OCI-M2 (cell line): ENCODE results near the gene ZHX3.
"Not testable (repeated sequence)": the region's sequence is repeated elsewhere in the genome, so short reads cannot be mapped to it uniquely, and the experiment has no call there.

Experiments used
- DNase-seq: peaks from one replicate; lab custom pipeline; 2025; ENCODE audit not compliant: unreplicated experiment; lab: John Stamatoyannopoulos, UW

ZHX3 gene

DNA sequence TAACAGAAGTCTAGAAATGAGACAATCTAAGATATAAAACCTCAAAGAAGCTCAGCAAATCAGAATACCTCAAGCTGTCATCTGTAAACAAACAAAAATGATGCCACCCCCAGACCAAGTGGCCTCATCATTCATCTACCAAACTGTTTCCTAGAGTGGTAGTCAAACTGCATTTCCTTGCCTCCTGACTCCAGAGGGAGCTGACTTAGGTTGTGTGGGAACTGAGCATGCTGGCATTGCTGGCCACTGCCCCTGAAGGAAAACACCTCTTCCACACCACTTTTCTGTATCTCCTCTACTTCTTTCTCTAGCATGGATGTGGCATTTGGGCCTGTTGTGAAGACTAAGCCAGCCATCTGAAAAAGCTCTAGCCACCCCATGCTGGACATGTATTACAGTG, 56.3 kb downstream of the ZHX3 start:
- DNase-seq, result no peak

DNA sequence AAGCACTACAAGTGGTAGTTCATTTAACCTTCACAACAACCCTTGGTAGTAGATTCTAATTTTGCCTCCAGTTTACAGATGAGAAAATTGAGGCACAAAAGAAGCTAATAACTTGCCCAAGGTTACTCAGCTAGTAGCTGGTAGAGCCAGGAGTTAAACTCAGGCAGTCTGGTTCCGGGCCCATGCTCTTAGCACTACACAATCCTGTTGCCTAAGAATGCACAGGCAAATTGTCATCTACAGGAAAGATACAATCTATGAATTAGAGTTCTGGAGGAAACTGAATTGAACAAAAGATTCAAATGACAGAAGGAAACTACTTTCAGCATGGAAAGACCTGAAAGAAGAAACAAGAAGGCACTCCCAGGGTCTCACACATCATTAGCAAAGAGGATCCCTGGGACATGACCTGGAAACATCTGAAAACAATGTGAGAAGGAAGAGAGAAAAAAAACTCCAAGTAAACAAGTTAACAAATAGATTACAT, 56.8 kb downstream of the ZHX3 start:
- no peak for DNase-seq

DNA sequence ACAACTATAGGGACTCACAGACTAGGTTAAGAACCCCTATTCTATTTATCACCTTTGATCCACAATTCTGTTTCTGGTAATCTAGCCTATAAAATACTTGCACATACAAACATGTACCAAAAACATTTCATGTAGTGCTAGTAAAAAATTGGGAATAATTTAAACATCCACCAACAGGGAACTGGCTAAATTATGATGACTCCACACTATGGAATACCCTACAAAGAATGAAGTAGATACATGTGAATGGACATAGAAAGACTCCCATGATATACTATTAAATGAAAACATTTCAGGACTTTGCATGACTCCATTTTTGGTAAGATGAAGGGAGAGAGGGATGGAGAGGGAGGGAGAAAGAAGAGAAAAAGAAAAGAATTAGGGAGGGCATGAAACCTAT, 58.2 kb downstream of the ZHX3 start:
- DNase-seq, result no peak

GRCh38 chr20:41258474-41258873, 59.1 kb downstream of the ZHX3 start:
- no peak for DNase-seq

DNA sequence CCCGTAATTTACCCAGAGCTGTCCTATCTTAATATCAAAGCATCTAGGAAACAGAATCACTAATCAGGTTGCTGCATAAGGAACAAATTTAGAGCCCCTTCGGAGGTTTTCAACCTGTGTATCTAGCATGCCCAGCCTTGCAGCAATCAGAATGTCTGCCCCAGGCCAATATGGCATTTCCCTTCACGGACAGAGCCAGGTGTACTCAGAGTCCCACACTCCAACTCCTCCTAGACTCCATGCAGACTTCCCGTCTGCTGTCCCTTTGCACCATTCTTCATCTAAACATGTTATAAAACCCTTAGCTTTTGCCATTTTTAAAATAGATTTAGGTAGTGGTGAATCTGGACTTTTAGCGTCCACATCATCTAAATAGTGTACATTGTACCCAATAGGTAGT, 61.0 kb downstream of the ZHX3 start:
- no peak for DNase-seq

GRCh38 chr20:41255655-41256054, 61.9 kb downstream of the ZHX3 start:
- no peak for DNase-seq

- DNase-seq, result no peak
These were observed 67.9 kb downstream of the ZHX3 start for GRCh38 chr20:41249411-41250281.

DNA sequence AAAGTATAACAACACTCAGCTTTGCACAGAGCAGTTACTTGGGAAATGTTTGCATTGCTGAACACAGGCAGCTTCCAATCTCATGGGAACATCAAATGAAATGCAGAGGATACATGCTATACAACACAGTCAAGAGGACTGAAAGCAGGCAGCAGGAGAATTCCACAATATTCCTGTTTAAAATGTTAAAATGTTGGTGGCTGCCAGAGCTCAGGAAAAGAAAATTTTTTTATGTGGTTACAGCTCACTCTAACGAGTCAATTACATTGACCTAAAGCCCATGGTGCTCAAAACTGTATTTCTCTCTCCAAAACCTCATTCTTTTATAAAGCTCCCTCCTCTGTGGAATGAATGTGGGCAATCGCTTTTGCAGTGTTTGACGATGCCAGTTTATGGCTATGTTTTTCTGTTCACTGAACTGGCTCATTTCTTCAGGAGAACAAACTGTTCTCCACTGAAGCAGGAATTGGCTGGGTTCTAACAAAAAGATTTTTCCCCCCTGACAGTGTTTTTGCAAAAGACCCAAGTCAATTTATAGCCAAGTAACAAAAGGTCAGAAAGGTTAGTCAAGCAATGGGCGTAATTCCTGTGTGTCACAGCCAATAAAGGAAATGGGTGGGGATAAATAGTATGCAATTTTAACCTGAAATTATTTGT, 69.0 kb downstream of the ZHX3 start:
- no peak for DNase-seq

GRCh38 chr20:41247523-41248367, 69.8 kb downstream of the ZHX3 start:
- DNase-seq, result no peak

DNA sequence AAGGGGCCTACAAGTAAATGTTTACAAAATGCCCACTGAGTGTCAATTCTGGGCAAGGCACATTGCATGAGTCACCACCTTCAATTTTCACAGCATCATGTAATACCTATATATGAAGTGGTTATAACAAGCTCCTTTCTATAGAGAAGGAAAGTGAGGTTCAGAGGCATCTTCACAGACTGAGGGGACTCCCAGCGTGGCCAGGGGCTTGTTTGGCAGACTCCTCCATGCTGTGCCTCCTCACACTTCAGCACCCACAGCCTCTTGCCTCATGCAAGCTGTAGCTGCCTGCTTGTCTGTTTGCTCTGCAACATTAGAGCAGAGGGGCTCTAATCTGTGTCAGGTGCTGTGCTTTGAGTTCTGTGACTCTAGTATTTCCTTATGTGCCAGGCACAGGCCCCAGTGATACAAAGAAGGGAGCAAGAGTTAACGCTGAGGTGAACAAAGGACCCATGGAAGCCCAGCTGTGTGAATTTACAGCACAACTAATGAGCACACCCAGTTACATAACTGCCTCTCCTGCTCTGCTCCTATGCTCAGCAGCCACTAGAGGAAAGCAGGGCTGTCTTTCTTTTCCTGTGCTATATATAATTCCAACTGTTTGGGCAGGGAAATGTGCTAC, 72.3 kb downstream of the ZHX3 start:
- DNase-seq, result no peak

DNA sequence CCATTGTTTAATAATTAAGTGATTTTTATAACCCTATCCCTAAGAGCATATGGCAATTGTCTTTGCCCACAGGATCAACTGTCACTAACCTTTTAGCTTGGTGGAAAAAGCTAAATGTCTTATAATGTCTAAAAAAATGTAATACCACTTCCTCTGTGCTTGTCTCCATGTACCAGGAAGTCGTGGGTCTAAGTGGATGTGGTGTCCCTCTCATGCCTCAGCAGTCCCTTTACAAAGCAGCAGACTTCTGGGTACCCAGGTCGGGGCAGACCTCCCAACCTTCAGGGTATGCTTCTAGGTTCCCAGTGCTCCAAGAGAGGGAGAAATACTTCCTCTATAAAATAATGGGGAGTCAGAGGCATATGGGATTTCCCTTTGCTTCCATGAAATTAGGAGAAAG, 74.7 kb downstream of the ZHX3 start:
- no peak for DNase-seq

GRCh38 chr20:41242352-41242751, 75.2 kb downstream of the ZHX3 start:
- DNase-seq, result no peak

GRCh38 chr20:41237233-41237632, 80.3 kb downstream of the ZHX3 start:
- DNase-seq, result not testable (repeated sequence)

GRCh38 chr20:41236818-41237217, 80.7 kb downstream of the ZHX3 start:
- DNase-seq, result not testable (repeated sequence)

DNA sequence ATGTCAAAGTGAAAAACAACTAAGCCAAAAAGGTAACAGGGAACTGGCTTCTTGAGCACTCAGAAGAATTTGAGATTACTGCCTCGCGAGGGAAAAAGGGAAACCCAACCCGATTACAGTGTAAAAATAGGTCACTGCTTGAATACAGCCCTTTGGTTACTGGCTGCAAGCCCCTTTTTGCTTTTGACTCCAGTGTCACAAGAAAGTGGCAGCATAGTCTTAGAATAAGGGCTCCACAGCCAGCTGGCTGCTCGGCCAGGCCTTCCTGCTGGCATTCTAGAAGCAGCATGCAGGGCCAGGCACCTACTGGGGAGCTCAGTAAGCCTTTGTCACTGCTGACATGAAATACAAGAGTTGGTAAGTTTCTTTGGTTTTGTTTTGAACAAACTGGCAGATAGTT, 83.0 kb downstream of the ZHX3 start:
- DNase-seq, result no peak

DNA sequence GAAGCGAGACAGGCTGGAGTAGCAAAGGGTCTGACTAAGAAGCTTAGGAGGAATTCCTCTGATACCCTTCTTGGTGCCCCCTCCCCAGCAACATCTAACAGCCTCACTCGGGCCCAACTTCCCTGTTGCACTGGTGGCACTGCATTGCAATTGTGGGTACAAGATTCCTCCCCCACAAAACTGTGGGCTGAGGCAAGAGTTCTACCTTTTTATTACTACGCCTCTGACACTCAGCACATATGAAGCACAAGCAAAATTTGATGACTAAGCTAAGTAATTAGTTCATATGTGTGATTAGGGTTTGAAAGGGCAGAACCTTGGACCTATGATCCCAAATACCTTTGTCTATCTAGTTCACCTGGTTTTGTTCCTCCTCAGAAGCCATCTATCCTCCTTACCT, 83.5 kb downstream of the ZHX3 start:
- no peak for DNase-seq

DNA sequence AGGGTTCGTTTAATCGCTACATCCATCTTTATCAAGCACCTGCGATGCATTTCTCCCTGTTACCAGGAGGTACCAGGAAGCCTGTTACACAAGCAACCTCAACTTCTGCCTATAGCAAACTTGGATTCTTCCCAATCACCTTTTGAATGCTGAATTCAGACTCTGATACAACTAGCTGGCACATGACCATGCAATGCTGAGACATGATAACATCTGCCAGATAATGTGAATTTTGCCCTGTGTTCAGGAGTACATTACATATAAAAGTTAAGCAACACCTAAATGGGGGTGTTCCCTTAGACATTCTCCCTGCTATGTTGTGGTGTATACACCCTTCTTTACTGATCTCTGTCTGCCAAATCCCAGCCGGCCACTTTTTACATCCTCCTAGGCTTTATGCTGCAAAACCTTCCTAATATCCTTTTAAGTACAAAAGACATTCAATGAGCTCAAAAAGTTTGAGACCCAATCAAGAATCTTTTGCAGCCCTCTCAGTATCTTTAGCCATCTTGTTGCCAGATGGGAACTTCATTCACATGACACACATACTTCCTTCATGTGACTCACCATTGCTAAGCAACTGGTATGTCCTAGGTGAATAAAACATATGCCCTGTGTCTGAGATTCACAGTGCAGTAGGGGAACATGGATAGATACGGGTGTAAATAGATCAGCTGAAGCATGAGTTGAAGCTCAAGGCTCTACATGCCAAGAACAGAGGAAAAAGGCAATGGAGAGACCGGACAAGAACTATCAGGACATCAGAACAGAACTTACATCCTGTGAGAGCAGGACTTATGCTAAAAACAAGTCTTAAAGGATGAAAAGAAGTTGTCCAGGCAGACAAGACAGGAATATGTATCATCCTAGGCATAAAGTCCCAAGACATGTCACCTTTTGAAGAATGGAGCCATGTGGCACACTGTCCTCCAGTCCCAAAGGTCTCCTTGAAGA, 84.3 kb downstream of the ZHX3 start:
- DNase-seq, result no peak

GRCh38 chr20:41231136-41231535, 86.4 kb downstream of the ZHX3 start:
- DNase-seq, result no peak

DNA sequence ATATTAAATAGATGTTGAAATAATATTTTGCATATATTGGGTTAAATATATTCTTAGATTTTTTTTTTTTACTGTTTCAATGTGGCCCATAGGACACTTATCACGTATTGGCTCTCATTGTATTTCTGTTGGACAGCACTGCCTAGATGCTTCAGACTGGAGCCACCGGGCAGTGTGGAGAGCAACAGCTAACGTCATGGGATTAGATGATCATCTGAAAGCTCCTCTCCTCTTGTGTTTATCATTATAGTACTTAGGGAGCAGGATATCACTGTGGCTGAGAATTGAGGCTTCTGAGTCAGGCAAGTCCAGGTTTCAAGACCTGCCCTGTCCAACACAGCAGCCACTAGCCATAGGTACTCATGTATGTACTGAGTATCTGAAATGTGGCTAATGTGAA, 87.4 kb downstream of the ZHX3 start:
- DNase-seq, result no peak

DNA sequence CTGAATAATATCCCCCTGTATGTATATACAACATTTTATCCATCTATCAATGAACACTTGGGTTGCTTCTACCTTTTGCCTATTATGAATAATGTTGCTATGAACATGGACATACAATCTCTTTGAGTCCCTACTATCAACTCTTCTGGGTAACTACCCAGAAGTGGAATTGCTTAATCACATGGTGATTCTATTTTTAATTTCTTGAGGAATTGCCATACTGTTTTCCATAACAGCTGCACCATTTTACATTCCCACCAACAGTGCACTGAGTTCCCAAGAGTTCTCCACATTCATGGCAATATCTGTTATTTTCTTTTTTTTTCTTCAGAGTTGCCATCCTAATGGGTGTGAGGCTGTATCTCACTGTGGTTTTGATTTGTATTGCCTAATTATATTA, 88.3 kb downstream of the ZHX3 start:
- DNase-seq, result no peak
